Activated naive CD8-positive, alpha-beta T cell treated with anti-CD3 and anti-CD28 coated beads, Interleukin-2, amount 10 ng/mL, durations not matched to agents 7 days and 5 days (primary cell): Measurements from ENCODE around the gene MAP7D2. TPM values are rescaled to one million over a fixed set of nuclear protein-coding genes. Genes with fewer than 3 reads are reported as not detected.

Experiments used
- ATAC-seq: fragments of 150-1000 bp; cut with Tn5 transposase; one replicate; pipeline ENCODE4 v1.10.0; 2021; ENCODE audit warnings: low read depth, moderate library complexity
- POLR2A ChIA-PET: fragments of 350-600 bp; sonication (Branson Sonifier 250); formaldehyde crosslinking; loops from one replicate; lab custom pipeline; 2021; ENCODE audit warnings: antibody characterized with exemption; lab: Charles Lee
- DNase-seq: peaks from one replicate; pipeline ENCODE4 v3.0.0; 2021
- H3K27ac Mint-ChIP-seq: one replicate; pipeline ENCODE4 v1.8.0; 2022; ENCODE audit warnings: mild to moderate bottlenecking, mixed read lengths
- H3K27me3 Mint-ChIP-seq: one replicate; pipeline ENCODE4 v1.8.0; 2022; ENCODE audit warnings: mild to moderate bottlenecking, moderate library complexity, mixed read lengths
- H3K36me3 Mint-ChIP-seq: one replicate; pipeline ENCODE4 v1.8.0; 2021; ENCODE audit warnings: mild to moderate bottlenecking, mixed read lengths
- H3K4me1 Mint-ChIP-seq: one replicate; pipeline ENCODE4 v1.8.0; 2021; ENCODE audit warnings: mixed read lengths
- H3K4me3 Mint-ChIP-seq: one replicate; pipeline ENCODE4 v1.8.0; 2022; ENCODE audit warnings: mild to moderate bottlenecking, moderate library complexity, mixed read lengths
- H3K9me3 Mint-ChIP-seq: one replicate; pipeline ENCODE4 v1.8.0; 2021; ENCODE audit warnings: mixed read lengths
- total RNA-seq, 2 experiments: library from RNA; stranded (reverse); gene quantifications; one replicate each; pipeline ENCODE4 v1.2.3, GENCODE V29; 2021

Gene MAP7D2
- total RNA-seq, 2 experiments from 2014 or later: 0.17 to 0.30 TPM

DNA sequence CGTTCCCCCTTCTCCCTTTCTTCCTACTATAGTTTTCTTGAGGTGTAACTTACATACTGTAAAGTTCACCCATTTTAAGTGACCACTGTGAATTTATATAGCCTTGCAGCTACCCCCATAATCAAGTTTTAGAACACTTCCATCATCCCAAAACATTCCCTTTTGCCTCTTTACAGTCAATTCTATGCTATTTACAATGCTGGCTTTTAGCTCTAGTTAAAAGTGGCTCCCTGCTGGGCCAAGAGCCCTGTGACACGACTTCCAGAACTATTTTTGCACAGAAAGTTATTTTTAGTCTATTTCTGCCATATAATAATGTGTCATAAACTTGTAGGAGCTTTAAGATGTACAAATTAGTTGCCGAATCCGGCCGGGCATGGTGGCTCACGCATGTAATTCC, 26.9 kb downstream of the MAP7D2 start:
- ATAC-seq (no peak), DNase-seq (no peak)
- Mint-ChIP-seq H3K27me3 (peaks cover 2% of the 10 kb centered on the region), H3K27ac (no peak overlapping the region), H3K4me1 (no peaks in the 10 kb centered on the region), H3K36me3 (no peaks in the 10 kb centered on the region), H3K4me3 (no peak overlapping the region), H3K9me3 (no peaks in the 10 kb centered on the region)
- POLR2A ChIA-PET: no interaction called here

DNA sequence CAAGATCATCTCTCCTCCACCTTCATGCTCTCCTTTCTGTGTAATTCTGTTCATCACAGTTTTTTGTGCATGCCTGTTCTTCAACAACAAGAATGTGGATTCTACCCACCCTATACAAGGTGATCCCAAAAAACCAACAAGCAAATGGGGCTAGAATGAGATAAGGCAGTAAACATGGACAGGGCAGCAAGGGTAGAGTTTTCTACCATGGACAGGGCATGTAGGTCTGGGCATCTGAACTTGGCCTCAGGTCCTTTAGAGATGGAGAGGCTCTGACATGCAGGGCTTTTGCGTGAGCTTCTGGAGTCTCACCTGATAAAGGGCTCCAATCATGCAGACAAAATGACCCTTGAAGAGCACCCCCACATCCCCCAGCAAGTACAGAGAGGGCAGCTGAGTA, 36.4 kb downstream of the MAP7D2 start:
- ATAC-seq (no peak), DNase-seq (no peak)
- Mint-ChIP-seq H3K36me3 (no peaks in the 10 kb centered on the region), H3K27ac (no peak overlapping the region), H3K27me3 (no peaks in the 10 kb centered on the region), H3K4me3 (no peak overlapping the region), H3K9me3 (no peaks in the 10 kb centered on the region), H3K4me1 (no peaks in the 10 kb centered on the region)
- POLR2A ChIA-PET: no interaction called here

DNA sequence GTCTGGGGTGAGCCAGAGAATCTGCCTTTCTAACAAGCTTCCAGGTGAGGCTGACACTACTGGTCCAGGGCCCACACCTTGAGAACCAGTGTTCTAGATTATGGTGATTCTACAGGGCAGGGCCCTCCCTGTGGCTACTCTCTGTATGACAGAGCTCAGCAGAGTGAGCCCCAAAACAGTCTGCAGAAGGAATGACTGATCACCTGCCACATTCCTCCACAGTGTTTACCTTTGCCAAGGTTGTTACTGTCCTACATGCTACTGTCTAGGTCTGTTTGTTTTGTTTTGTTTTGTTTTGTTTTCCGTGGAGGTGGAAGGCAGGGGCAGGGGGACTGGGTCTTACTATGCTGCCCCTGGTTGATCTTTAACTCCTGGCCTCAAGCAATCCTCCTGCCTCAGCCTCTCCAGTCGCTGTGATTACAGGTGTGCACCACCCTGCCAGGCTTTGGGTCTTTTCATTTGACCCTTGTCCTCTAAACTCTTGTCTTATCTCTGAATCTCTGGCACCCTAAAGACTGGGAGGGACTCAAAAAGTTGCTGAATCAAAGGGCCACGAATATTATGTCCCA, 45.1 kb downstream of the MAP7D2 start:
- ATAC-seq: no peak
- H3K9me3 Mint-ChIP-seq: no peaks in the 10 kb centered on the region
- POLR2A ChIA-PET: no interaction called here
- peaks cover 4% of the 10 kb centered on the region for H3K27me3 Mint-ChIP-seq
- no peak overlapping the region for H3K27ac Mint-ChIP-seq
- peaks cover 1% of the 10 kb centered on the region for H3K4me1 Mint-ChIP-seq
- H3K4me3 Mint-ChIP-seq: no peak overlapping the region
- no peak for DNase-seq
- no peaks in the 10 kb centered on the region for H3K36me3 Mint-ChIP-seq

DNA sequence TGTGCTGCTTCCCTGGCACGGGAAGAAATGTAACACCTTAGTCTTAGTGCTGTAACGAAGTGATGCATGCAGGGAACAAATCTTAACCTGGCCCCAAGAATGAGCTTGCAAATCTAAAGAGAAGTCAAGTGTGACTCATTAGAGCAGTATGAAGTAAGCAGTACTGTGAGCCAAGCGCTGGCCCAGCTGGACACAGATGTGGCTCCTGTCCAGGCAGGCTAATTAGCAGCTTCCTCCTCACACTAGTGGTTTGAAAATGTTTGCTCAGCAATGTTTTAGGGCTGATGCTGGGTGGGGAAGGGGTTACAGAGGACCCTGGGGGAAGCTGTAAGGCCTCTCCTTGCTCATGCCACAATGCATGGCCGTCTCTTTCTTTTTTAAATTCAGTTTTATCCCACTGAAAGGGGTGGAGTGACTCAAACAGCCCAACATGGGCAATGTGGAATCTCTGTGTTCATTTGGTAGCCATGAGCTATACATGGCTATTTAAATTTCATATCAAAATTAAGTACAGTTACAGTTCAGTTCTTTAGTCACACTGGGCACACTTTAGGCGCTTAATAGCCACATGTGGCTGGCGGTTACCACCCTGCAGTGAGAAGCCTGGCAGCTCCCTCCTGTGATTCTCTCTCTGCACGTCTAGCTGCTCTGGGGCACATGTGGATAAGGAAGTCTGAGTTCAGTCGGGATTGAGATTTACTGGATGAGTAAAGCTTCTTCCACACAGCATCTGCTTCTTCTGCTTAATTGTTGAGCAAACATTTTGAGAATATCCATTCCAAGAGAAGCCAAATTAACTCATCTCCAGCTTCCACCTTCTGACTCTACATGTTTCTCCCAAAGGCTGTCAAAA, 48.8 kb downstream of the MAP7D2 start:
- Mint-ChIP-seq H3K9me3 (no peaks in the 10 kb centered on the region), H3K4me3 (no peak overlapping the region), H3K27me3 (peaks cover 4% of the 10 kb centered on the region), H3K27ac (no peak overlapping the region), H3K4me1 (peaks cover 1% of the 10 kb centered on the region), H3K36me3 (no peaks in the 10 kb centered on the region)
- ATAC-seq (no peak), DNase-seq (no peak)
- POLR2A ChIA-PET: no interaction called here

DNA sequence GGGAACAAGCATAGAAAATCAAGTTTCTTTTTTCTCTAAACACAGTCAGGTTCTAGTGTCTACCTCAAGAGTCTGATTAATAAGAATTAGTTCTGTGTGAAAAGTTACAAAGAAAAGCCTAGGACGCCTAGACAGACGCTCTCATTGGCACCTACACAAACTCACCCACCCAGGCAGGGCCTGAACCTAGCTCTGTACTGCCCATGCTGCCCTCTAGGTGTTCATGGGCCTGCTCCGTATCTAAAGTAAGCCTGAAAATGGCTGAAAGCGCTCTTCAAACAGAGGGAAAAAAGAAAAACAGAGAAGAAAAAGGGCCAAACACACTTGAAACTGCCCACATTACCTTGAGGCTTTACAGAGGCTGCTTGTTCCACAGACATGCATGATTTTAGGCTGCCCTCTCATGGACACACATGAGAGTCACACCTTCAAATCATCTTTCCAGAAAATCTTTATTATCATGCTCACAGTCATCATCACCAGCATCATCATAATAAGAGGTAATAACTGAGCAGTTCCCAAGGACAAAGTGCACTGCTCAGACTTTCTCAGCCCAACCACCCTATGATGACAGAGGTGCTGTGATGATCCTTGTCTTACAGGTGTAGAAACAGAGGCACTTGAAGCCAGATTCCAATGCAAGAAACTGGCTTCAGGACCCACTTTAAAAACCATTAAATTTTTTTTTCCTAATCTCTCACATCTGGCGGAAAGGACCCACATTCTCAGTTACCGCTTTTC, 49.6 kb downstream of the MAP7D2 start:
- no peak overlapping the region for H3K27ac Mint-ChIP-seq

DNA sequence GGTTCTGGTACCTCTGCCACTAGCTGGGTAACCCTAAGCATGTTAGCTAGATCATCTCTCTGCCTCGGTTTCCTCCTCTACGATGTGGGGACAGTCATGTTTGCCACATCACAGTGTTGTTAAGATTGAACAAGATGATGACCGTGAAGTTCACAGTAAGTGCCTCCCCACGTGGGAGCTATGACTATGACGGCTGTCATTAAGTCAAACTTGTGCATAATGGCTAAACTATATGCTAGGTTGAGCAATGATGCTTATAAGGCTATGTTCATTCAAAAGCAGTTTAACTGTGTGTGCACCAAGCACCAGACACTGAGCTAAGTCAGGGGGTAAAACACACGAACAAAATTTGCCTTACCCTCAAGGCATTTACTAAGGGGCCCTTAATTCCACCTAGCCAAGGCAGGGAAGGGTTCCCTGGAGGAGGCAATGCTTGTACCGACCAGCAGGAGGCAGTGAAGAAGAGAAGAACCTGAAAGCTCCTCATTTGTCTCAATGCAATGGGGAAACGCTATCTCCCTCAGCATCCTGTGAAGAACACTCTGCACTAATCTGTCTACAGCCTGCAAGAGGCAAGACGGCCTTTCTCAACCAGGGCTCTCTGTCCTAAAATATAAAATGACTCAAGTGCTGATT, 52.9 kb downstream of the MAP7D2 start:
- Mint-ChIP-seq H3K4me1 (peaks cover 14% of the 10 kb centered on the region), H3K9me3 (no peaks in the 10 kb centered on the region), H3K4me3 (no peak overlapping the region), H3K36me3 (no peaks in the 10 kb centered on the region), H3K27me3 (peaks cover 1% of the 10 kb centered on the region), H3K27ac (no peak overlapping the region)
- DNase-seq (no peak), ATAC-seq (no peak)
- POLR2A ChIA-PET: interaction anchor here (0.6 kb wide), 1 partner anchor 1751 kb away, joined by 3 read pairs; no protein-coding TSS in a partner anchor

More for the DNA sequence above, 49.6 kb downstream of the MAP7D2 start:
- no peak for DNase-seq
- Mint-ChIP-seq H3K36me3 (no peaks in the 10 kb centered on the region), H3K4me1 (peaks cover 1% of the 10 kb centered on the region), H3K9me3 (no peaks in the 10 kb centered on the region), H3K4me3 (no peak overlapping the region), H3K27me3 (peaks cover 4% of the 10 kb centered on the region)
- POLR2A ChIA-PET: no interaction called here
- peak; percentile 60 for ATAC-seq

DNA sequence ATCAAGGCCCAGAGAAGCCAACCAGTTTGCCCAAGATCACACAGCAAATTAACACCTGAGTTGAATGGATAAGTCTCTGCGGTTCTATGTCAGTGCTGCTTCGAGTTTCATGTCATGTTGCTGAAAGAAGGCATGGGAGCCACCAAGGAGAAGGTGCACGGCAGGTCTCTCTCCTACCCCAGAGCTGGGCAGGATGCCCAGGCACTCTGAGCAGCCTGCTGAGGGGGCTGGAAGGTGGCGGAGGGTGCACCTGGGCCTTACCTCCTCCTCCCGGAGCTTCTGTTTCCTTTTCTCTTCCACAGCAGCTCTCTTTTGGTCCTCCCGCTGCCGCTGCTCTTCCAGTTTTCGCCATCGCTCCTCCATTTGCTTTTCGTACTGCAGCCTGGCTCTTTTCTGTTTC, 53.6 kb downstream of the MAP7D2 start:
- DNase-seq (no peak), ATAC-seq (no peak)
- Mint-ChIP-seq H3K27ac (no peak overlapping the region), H3K27me3 (no peaks in the 10 kb centered on the region), H3K4me1 (peaks cover 14% of the 10 kb centered on the region), H3K36me3 (no peaks in the 10 kb centered on the region), H3K4me3 (no peak overlapping the region), H3K9me3 (no peaks in the 10 kb centered on the region)
- POLR2A ChIA-PET: interaction anchor here (0.6 kb wide), 1 partner anchor 1751 kb away, joined by 3 read pairs; no protein-coding TSS in a partner anchor

DNA sequence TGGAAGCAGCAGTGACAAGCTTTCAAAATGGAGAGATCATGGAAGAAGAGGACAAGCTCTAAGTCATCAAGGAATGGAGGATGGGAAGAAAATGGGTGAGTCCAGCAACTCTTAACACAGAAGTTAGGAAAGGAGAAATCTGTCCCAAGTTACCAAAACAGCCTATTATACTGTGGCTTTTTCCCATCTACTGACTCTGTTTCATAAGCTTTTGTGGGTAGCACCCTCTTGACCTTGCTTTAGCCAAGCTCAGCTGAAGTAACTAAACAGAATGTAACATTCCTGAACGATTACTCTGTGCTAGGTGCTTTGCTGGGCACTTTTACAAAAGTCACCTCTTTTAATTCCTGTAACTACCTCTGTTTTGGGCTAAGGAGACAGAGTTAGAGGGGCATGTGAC, 54.9 kb downstream of the MAP7D2 start:
- DNase-seq: no peak
- ATAC-seq: no peak
- no peak overlapping the region for H3K4me3 Mint-ChIP-seq
- H3K9me3 Mint-ChIP-seq: no peaks in the 10 kb centered on the region
- no peaks in the 10 kb centered on the region for H3K36me3 Mint-ChIP-seq
- peaks cover 13% of the 10 kb centered on the region for H3K4me1 Mint-ChIP-seq
- POLR2A ChIA-PET: no interaction called here
- H3K27ac Mint-ChIP-seq: no peak overlapping the region
- no peaks in the 10 kb centered on the region for H3K27me3 Mint-ChIP-seq

DNA sequence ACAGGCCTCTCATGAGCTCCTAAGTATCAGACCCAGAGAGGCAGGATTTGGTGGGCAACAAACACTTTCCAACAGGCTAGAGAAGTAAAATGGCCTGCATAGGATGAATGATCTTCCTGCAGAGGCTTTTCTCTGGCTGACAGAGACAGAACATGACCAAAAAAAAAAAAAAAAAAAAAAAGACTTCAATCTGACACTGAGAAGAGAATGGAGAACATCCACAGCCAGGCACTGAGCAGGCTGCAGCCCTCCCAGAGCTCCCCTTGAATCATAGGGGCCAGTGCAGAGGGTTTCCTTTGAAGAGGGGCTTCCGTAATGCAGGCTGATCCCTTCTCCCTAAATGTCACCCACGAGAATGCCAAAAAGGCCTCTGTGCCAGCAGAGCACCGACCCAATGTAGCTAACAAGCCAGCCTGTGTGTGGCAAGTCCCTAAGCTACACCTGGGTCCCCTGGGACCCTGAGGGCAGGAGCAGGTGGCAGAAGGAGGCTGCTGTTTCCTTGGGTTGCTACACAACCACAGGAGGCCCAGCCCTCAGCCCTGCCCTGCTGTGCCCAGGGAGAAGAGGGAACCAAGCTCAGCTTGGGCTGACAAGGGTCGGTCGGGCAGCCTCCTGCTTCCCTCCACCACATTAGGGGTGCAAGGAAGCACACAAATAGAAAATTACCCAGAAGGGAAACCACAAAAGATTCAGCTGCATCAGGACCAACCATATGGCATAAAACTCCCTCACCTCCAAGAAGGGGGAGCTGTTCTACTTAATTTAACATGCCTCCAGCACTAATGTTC, 55.6 kb downstream of the MAP7D2 start:
- Mint-ChIP-seq H3K36me3 (no peaks in the 10 kb centered on the region), H3K27me3 (no peaks in the 10 kb centered on the region), H3K4me3 (no peak overlapping the region), H3K9me3 (no peaks in the 10 kb centered on the region), H3K4me1 (peaks cover 13% of the 10 kb centered on the region), H3K27ac (no peak overlapping the region)
- POLR2A ChIA-PET: no interaction called here
- peak; percentile 28 for DNase-seq
- ATAC-seq: peak; percentile 54

DNA sequence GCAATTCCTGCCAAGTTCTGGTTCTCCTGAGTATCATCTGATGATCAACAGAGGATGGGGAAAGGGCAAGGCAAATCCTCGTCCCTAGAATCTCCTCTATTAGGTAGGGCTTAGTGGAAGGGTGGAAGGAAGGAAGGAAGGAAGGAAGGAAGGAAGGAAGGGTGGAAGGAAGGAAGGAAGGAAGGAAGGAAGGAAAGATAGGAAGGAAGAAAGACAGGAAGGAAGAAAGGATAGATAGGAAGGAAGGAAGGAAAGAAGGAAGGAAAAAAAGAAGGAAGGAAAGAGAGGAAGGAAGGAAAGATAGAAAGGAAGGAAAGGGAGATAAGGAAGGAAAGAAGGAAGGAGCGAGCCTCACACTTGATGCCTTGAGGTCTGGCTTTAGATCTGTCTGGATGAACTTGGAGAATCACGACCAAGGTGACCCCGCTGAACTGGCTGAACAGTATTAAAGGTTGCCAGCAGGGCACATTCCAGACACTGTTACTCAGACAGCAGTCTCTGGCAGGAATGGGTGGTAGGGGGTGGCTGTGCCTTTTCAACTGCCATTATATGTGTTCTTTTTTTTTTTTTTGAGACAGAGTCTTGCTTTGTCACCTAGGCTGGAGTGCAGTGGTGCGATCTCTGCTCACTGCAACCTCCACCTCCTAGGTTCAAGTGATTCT, 57.1 kb downstream of the MAP7D2 start:
- POLR2A ChIA-PET: no interaction called here
- peaks cover 13% of the 10 kb centered on the region for H3K4me1 Mint-ChIP-seq
- peak overlapping the region; percentile 54 for H3K27ac Mint-ChIP-seq
- no peaks in the 10 kb centered on the region for H3K27me3 Mint-ChIP-seq
- no peaks in the 10 kb centered on the region for H3K9me3 Mint-ChIP-seq
- no peak for ATAC-seq
- H3K36me3 Mint-ChIP-seq: no peaks in the 10 kb centered on the region
- no peak overlapping the region for H3K4me3 Mint-ChIP-seq
- no peak for DNase-seq

DNA sequence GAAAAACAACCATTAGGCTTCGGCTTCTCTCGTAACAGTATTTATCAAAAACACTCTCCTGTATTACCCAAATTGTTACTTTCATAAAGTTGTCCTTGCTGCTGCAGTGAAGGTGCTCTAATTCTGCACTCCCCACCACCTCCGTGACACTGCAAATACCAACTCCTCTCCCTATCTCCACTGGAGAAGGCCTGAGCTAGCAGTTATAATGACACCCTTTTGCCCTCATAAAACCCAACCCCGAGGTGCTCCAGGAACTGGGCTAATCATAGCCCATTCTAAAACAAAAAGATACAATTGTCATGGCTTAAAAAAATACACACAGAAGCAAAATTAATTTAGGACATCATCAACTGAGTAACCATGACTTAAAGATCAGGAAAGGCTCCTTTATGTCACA, 59.2 kb downstream of the MAP7D2 start:
- no peak overlapping the region for H3K4me3 Mint-ChIP-seq
- H3K36me3 Mint-ChIP-seq: no peaks in the 10 kb centered on the region
- no peaks in the 10 kb centered on the region for H3K27me3 Mint-ChIP-seq
- H3K4me1 Mint-ChIP-seq: peaks cover 13% of the 10 kb centered on the region
- POLR2A ChIA-PET: no interaction called here
- ATAC-seq: no peak
- no peak overlapping the region for H3K27ac Mint-ChIP-seq
- H3K9me3 Mint-ChIP-seq: no peaks in the 10 kb centered on the region
- DNase-seq: no peak

DNA sequence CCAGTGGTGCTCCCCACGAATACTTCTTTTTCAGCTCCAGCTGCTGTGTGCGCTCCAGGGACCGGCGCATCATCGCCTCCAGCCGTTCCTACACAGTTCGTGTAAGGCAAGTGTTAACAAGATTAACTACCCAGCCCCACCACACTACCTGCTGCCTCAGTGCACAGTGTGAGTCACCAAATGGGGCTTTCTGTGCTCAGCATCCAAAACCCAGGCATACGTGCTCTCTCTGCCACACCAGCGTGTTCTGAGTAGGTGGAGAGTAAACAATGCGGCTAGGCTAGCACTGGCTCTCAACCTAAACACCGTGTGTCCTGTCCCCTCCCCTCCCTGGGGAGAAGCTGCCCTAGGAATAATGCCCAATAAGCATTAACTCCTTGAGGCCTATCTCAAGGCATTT, 60.0 kb downstream of the MAP7D2 start:
- DNase-seq: no peak
- Mint-ChIP-seq H3K27ac (no peak overlapping the region), H3K4me1 (peaks cover 13% of the 10 kb centered on the region), H3K36me3 (no peaks in the 10 kb centered on the region), H3K4me3 (no peak overlapping the region), H3K9me3 (no peaks in the 10 kb centered on the region), H3K27me3 (no peaks in the 10 kb centered on the region)
- no peak for ATAC-seq
- POLR2A ChIA-PET: no interaction called here
